WTC11 (cell line): Measurements from ENCODE around the gene SORCS2. TPM values are rescaled to one million over a fixed set of nuclear protein-coding genes. Genes with fewer than 3 reads are reported as not detected.

Source experiments
- ATAC-seq: fragments of 200-7000 bp; cut with Tn5 transposase; 2 replicates; pipeline ENCODE4 v1.10.0; 2021; ENCODE audit warnings: mild to moderate bottlenecking, moderate library complexity
- CTCF ChIA-PET: fragments of 300-600 bp; sonication (Branson Sonifier 250); formaldehyde crosslinking; loops from one replicate; lab custom pipeline; 2021; ENCODE audit warnings: antibody characterized with exemption; lab: Charles Lee
- POLR2A ChIA-PET: fragments of 350-600 bp; sonication (Branson Sonifier 250); formaldehyde crosslinking; loops from one replicate; lab custom pipeline; 2021; ENCODE audit warnings: antibody characterized with exemption; lab: Charles Lee
- DNase-seq: peaks from one replicate; pipeline ENCODE4 v3.0.0; 2021; ENCODE audit warnings: low spot score
- H3K27ac Mint-ChIP-seq: 2 replicates; pipeline ENCODE4 v1.8.0; 2021; ENCODE audit warnings: mixed read lengths
- H3K27me3 Mint-ChIP-seq: 2 replicates; pipeline ENCODE4 v1.8.0; 2021; ENCODE audit warnings: low read depth, mild to moderate bottlenecking, moderate library complexity, mixed read lengths
- H3K36me3 Mint-ChIP-seq: 2 replicates; pipeline ENCODE4 v1.8.0; 2021; ENCODE audit warnings: mixed read lengths
- H3K4me1 Mint-ChIP-seq: 2 replicates; pipeline ENCODE4 v1.8.0; 2022; ENCODE audit warnings: mixed read lengths
- H3K4me3 Mint-ChIP-seq: 2 replicates; pipeline ENCODE4 v1.8.0; 2021; ENCODE audit warnings: mild to moderate bottlenecking, moderate library complexity, mixed read lengths
- H3K9me3 Mint-ChIP-seq: 2 replicates; pipeline ENCODE4 v1.8.0; 2021; ENCODE audit warnings: mixed read lengths
- CREM ChIP-seq: sonication (generic); formaldehyde crosslinking; IDR thresholded peaks from 2 replicates; pipeline ENCODE4 v1.8.1; 2022; ENCODE audit warnings: mild to moderate bottlenecking, missing genetic modification reagents, moderate library complexity
- CTCF ChIP-seq: fragments of 200-600 bp; IDR thresholded peaks from 2 replicates; pipeline ENCODE4 v1.8.0; 2022; ENCODE audit warnings: antibody characterized with exemption
- FOXK1 ChIP-seq: sonication (generic); formaldehyde crosslinking; IDR thresholded peaks from 2 replicates; pipeline ENCODE4 v1.8.0; 2022; ENCODE audit warnings: mild to moderate bottlenecking, moderate library complexity, missing genetic modification reagents
- JAZF1 ChIP-seq: fragments of 250-450 bp; sonication (Bioruptor Pico); IDR thresholded peaks from 2 replicates; pipeline ENCODE4 v1.9.0; 2021; ENCODE audit warnings: moderate library complexity, mild to moderate bottlenecking, inconsistent platforms
- NFYB ChIP-seq: sonication (generic); formaldehyde crosslinking; conservative IDR thresholded peaks from 2 replicates; pipeline ENCODE4 v1.8.0; 2022; ENCODE audit warnings: low read depth, missing genetic modification reagents
- TEAD4 ChIP-seq: sonication (generic); formaldehyde crosslinking; IDR thresholded peaks from 2 replicates; pipeline ENCODE4 v1.8.0; 2022; ENCODE audit warnings: mild to moderate bottlenecking, missing genetic modification reagents
- ZNF532 ChIP-seq: fragments of 250-450 bp; sonication (Bioruptor Pico); IDR thresholded peaks from 2 replicates; pipeline ENCODE4 v1.9.0; 2021; ENCODE audit warnings: mild to moderate bottlenecking, borderline replicate concordance
- total RNA-seq: library from RNA; stranded (reverse); gene quantifications from 3 replicates; pipeline ENCODE4 v1.2.3, GENCODE V29; 2021
- TF ChIP-seq, protein P1 (sequence below): sonication (generic); formaldehyde crosslinking; IDR thresholded peaks from 2 replicates; pipeline ENCODE4 v1.8.1; 2023; ENCODE audit warnings: mild to moderate bottlenecking, moderate library complexity, missing genetic modification reagents
- TF ChIP-seq, protein P2 (sequence below): sonication (generic); formaldehyde crosslinking; IDR thresholded peaks from 2 replicates; pipeline ENCODE4 v1.8.0; 2022; ENCODE audit warnings: missing genetic modification reagents
- TF ChIP-seq, protein P3 (sequence below): sonication (generic); formaldehyde crosslinking; IDR thresholded peaks from 2 replicates; pipeline ENCODE4 v1.8.0; 2023; ENCODE audit warnings: mild to moderate bottlenecking, missing genetic modification reagents

SORCS2 gene
- total RNA-seq, 1 experiment from 2014 or later = 6.6 TPM

DNA sequence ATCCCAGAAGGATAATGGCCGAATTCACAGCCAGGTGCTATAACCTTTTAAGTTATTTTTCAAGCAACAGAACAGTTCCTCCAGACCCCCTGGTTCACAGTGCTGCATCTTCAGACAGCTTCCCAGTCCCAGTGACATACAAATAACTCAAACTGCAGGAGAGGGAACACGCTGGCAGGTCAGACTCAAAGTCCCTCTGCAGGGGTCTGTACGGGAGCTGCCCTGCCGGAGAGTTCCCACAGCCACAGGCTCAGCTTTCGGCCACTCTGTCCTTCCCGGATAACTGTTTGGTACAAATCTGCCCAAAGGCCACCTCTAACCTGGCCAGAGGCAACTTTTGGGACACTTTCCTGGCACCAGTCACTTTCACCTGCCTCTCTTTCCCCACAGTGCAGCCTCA is 517.1 kb downstream of the SORCS2 start:
- no peaks in the 10 kb centered on the region for H3K9me3 Mint-ChIP-seq
- H3K4me3 Mint-ChIP-seq = no peak overlapping the region

More for the DNA sequence above, 517.1 kb downstream of the SORCS2 start:
- DNase-seq (no peak), ATAC-seq (no peak)
- TF ChIP-seq NFYB (no peak), FOXK1 (no peak), CTCF (no peak), CREM (CRISPR knock-in tag) (no peak), JAZF1 (CRISPR knock-in tag) (no peak), ZNF532 (no peak), TEAD4 (CRISPR knock-in tag) (no peak)
- TF ChIP-seq, protein P1, sequence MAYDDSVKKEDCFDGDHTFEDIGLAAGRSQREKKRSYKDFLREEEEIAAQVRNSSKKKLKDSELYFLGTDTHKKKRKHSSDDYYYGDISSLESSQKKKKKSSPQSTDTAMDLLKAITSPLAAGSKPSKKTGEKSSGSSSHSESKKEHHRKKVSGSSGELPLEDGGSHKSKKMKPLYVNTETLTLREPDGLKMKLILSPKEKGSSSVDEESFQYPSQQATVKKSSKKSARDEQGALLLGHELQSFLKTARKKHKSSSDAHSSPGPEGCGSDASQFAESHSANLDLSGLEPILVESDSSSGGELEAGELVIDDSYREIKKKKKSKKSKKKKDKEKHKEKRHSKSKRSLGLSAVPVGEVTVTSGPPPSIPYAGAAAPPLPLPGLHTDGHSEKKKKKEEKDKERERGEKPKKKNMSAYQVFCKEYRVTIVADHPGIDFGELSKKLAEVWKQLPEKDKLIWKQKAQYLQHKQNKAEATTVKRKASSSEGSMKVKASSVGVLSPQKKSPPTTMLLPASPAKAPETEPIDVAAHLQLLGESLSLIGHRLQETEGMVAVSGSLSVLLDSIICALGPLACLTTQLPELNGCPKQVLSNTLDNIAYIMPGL (CRISPR knock-in tag) = no peak
- TF ChIP-seq, protein P2, sequence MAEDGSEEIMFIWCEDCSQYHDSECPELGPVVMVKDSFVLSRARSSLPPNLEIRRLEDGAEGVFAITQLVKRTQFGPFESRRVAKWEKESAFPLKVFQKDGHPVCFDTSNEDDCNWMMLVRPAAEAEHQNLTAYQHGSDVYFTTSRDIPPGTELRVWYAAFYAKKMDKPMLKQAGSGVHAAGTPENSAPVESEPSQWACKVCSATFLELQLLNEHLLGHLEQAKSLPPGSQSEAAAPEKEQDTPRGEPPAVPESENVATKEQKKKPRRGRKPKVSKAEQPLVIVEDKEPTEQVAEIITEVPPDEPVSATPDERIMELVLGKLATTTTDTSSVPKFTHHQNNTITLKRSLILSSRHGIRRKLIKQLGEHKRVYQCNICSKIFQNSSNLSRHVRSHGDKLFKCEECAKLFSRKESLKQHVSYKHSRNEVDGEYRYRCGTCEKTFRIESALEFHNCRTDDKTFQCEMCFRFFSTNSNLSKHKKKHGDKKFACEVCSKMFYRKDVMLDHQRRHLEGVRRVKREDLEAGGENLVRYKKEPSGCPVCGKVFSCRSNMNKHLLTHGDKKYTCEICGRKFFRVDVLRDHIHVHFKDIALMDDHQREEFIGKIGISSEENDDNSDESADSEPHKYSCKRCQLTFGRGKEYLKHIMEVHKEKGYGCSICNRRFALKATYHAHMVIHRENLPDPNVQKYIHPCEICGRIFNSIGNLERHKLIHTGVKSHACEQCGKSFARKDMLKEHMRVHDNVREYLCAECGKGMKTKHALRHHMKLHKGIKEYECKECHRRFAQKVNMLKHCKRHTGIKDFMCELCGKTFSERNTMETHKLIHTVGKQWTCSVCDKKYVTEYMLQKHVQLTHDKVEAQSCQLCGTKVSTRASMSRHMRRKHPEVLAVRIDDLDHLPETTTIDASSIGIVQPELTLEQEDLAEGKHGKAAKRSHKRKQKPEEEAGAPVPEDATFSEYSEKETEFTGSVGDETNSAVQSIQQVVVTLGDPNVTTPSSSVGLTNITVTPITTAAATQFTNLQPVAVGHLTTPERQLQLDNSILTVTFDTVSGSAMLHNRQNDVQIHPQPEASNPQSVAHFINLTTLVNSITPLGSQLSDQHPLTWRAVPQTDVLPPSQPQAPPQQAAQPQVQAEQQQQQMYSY (CRISPR knock-in tag) = no peak
- TF ChIP-seq, protein P3, sequence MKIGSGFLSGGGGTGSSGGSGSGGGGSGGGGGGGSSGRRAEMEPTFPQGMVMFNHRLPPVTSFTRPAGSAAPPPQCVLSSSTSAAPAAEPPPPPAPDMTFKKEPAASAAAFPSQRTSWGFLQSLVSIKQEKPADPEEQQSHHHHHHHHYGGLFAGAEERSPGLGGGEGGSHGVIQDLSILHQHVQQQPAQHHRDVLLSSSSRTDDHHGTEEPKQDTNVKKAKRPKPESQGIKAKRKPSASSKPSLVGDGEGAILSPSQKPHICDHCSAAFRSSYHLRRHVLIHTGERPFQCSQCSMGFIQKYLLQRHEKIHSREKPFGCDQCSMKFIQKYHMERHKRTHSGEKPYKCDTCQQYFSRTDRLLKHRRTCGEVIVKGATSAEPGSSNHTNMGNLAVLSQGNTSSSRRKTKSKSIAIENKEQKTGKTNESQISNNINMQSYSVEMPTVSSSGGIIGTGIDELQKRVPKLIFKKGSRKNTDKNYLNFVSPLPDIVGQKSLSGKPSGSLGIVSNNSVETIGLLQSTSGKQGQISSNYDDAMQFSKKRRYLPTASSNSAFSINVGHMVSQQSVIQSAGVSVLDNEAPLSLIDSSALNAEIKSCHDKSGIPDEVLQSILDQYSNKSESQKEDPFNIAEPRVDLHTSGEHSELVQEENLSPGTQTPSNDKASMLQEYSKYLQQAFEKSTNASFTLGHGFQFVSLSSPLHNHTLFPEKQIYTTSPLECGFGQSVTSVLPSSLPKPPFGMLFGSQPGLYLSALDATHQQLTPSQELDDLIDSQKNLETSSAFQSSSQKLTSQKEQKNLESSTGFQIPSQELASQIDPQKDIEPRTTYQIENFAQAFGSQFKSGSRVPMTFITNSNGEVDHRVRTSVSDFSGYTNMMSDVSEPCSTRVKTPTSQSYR (CRISPR knock-in tag) = no peak
- POLR2A ChIA-PET = no interaction called here
- Mint-ChIP-seq H3K27me3 (no peaks in the 10 kb centered on the region), H3K4me1 (no peaks in the 10 kb centered on the region), H3K36me3 (no peaks in the 10 kb centered on the region), H3K27ac (no peak overlapping the region)
- CTCF ChIA-PET = no interaction called here
